H1 (cell line): ENCODE results near the gene MAP7. TPM values are rescaled to one million over a fixed set of nuclear protein-coding genes. Genes with fewer than 3 reads are reported as not detected.

Source experiments
- CTBP2 ChIP-seq: IDR thresholded peaks from 2 replicates; pipeline ENCODE4 v1.7.0; 2011; ENCODE audit warnings: borderline replicate concordance, mild to moderate bottlenecking, moderate library complexity, mixed read lengths, low read length; ENCODE audit not compliant: insufficient read depth, insufficient read length
- polyA plus RNA-seq, 7 experiments: library from polyadenylated mRNA; depleted of rRNA in 3 of 7; stranded (reverse) in 5 of 7; unstranded in 2 of 7; fragments of >200 nt in 5 of 7; fragments of 200-250 nt in 2 of 7; gene quantifications; 1 replicate in 5 of 7; 2 replicates in 1 of 7; 4 replicates in 1 of 7; pipeline versions ENCODE4 v1.2.1 to v1.2.3, GENCODE V29; 2011 to 2013; ENCODE audit warnings: missing spikeins in 2 of 7, mixed read lengths in 2 of 7
- total RNA-seq: library from RNA; stranded (reverse); fragmentation: NEBNext Ultra II Directional; extraction: Animal tissue kit (Norgen Biotek cat#: 25700); gene quantifications from 2 replicates; pipeline ENCODE4 v1.2.1, GENCODE V29; 2021

The MAP7 gene
- total and polyA plus RNA-seq, 2 of the 8 experiments (the other 6 are each of a cell fraction or from before 2014, with no cell fraction given) = 13.5 to 66.9 TPM

DNA sequence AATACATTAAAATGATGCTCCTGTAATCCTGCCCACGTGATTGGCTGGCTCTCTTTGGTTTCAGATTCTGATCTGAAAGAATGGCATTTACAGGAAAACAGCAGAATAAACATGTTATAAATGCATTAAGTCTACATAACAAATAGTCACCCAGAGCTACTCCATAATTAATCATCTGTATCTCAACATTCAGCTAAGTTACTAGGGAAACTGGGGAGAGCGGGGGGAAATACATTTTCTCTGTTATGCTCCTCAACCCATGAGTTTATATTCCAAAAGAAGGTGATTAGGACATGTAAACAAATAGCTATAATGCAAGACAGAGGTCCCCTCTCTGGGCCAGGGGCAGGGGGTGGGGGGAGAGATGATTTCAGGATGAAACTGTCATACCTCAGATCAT lies 58.5 kb downstream of the MAP7 start (continued):
- TF ChIP-seq CTBP2 = no peak
- TF ChIP-seq, all 59 proteins: peak for 0
